ENCODE data around the gene CRIP3. TPM values are rescaled to one million over a fixed set of nuclear protein-coding genes. Genes with fewer than 3 reads are reported as not detected.

CRIP3 gene
- total and polyA plus RNA-seq, 2 of the 4 experiments (the other 2 are of a cell fraction), result not detected

DNA sequence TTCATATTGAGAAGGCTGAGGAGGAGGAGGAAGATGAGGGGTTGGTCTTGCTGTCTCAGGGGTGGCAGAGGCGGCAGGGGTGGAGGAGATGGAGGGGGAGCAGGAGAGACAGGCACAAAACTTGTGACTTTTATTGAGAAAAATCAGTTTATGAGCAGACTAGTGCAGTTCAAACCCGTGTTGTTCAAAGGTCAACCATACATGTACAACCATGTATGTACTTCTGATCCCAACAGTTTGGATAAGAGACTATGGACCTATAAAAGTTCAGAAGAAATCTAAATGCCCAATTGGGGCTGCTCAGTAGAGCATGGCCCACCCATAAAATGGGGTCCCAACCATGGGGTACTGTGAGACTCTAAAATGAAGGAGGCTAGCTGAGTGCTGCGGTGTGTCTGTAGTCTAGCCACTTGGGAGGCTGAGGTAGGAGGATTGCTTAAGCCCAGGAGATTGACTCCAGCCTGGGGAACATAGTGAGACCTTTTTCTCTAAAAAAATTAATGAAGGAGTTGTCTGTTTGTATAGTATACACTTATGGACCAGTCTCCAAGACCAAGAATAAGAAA lies 18.2 kb downstream of the CRIP3 start:
- no peaks in the 10 kb centered on the region for H3K9me1 ChIP-seq (ENCODE audit: insufficient read depth, low read length)
- H3K9ac ChIP-seq (ENCODE audit: low read depth, low read length), result no peak overlapping the region
- H4K8ac ChIP-seq (ENCODE audit: low read depth in 2 of 2, low read length in 2 of 2), result no peak overlapping the region
- H4K5ac ChIP-seq (ENCODE audit: low read depth, low read length), result no peak overlapping the region
- no peak overlapping the region for H3K18ac ChIP-seq (ENCODE audit: low read depth, low read length)
- H2BK120ac ChIP-seq (ENCODE audit: low read depth, low read length), result no peak overlapping the region
- H3K56ac ChIP-seq (ENCODE audit: extremely low read depth, insufficient read depth, low read length), result no peak overlapping the region
- in situ Hi-C loops (cut with MboI; ENCODE audit: low sequenced_read_pairs), result no loop called here
- no TSS peak for BruUV-seq (replicated peaks)
- H4K91ac ChIP-seq (ENCODE audit: insufficient read depth, low read depth, low read length), result no peak overlapping the region
- no peak overlapping the region for H2BK15ac ChIP-seq (ENCODE audit: low read depth, low read length)
- ATAC-seq (ENCODE audit: low read depth) (no peak), DNase-seq (no peak)
- no peak overlapping the region for H2BK5ac ChIP-seq (ENCODE audit: low read depth, low read length, poor library complexity, severe bottlenecking)
- no CpG with 5 or more reads among the region's 3 CpGs for WGBS, 2 experiments (ENCODE audit: extremely low coverage in 2 of 2, insufficient read length in 1 of 2)
- no peak overlapping the region for H3K4ac ChIP-seq (ENCODE audit: low read depth, low read length)
- H2AFZ ChIP-seq (replicated peaks; ENCODE audit: low read length, poor library complexity), result no peak overlapping the region
- H3K4me2 ChIP-seq (ENCODE audit: low read depth, low read length), result no peak overlapping the region
- ChIA-PET CTCF (no interaction called here), POLR2A (ENCODE audit: unreplicated experiment) (no interaction called here)
- H3K27me3 ChIP-seq (ENCODE audit: control insufficient read depth, insufficient read depth, low read length), result peaks cover 38% of the 10 kb centered on the region; the same call in 1 of the 2 replicates
- H3K4me3 ChIP-seq (ENCODE audit: insufficient read depth, low read depth, low read length), result no peak overlapping the region
- intact Hi-C loops (cut with micrococcal nuclease), result no loop called here
- no peak overlapping the region for H2AK5ac ChIP-seq (ENCODE audit: low read depth, low read length)
- H4K20me1 ChIP-seq (ENCODE audit: insufficient read depth, low read length), result no peaks in the 10 kb centered on the region
- H2BK20ac ChIP-seq (ENCODE audit: low read depth, low read length), result no peak overlapping the region
- H3K14ac ChIP-seq (replicated peaks; ENCODE audit: low read depth, low read length), result no peak overlapping the region
- no peaks in the 10 kb centered on the region for H3K36me3 ChIP-seq (ENCODE audit: control insufficient read depth, insufficient read depth, low read length)
- no peaks in the 10 kb centered on the region for H3K4me1 ChIP-seq (ENCODE audit: control insufficient read depth, insufficient read depth, low read length)
- dilution Hi-C loops (cut with HindIII; ENCODE audit: low sequenced_read_pairs, unreplicated experiment), result no loop called here
- H3K23ac ChIP-seq (ENCODE audit: low read depth, low read length), result no peak overlapping the region
- H3K27ac ChIP-seq (ENCODE audit: insufficient read depth, low read length), result no peak overlapping the region
- no peaks in the 10 kb centered on the region for H3K79me1 ChIP-seq (ENCODE audit: low read depth in 1 of 2, low read length in 2 of 2)
- H3K9me3 ChIP-seq (ENCODE audit: control insufficient read depth, insufficient read depth, low read length), result no peaks in the 10 kb centered on the region
- TF ChIP-seq, protein P1, sequence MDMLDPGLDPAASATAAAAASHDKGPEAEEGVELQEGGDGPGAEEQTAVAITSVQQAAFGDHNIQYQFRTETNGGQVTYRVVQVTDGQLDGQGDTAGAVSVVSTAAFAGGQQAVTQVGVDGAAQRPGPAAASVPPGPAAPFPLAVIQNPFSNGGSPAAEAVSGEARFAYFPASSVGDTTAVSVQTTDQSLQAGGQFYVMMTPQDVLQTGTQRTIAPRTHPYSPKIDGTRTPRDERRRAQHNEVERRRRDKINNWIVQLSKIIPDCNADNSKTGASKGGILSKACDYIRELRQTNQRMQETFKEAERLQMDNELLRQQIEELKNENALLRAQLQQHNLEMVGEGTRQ (IDR thresholded peaks at IDR 0.05; ENCODE audit: low read depth, low read length), result no peak
- TF ChIP-seq CEBPB (IDR thresholded peaks at IDR 0.05; ENCODE audit: low read depth, low read length) (no peak), POLR2A (IDR thresholded peaks at IDR 0.05; ENCODE audit: low read depth, low read length) (no peak), MAFK (IDR thresholded peaks at IDR 0.05; ENCODE audit: low read depth, low read length) (no peak), RAD21 (IDR thresholded peaks at IDR 0.05; ENCODE audit: low read length) (no peak), RCOR1 (IDR thresholded peaks at IDR 0.05; ENCODE audit: insufficient replicate concordance, low read length) (no peak), FOS (IDR thresholded peaks at IDR 0.05; ENCODE audit: low read depth, low read length) (no peak), RFX5 (IDR thresholded peaks at IDR 0.05; ENCODE audit: low read depth, low read length) (no peak), MAZ (IDR thresholded peaks at IDR 0.05; ENCODE audit: borderline replicate concordance, low read depth, low read length) (no peak)
- H2AK9ac ChIP-seq (replicated peaks; ENCODE audit: low read depth, low read length, poor library complexity), result no peak overlapping the region

Measured in IMR-90 (cell line).